ENCODE results near the gene SNTA1.
A peak's percentile ranks its signal among the peaks of the same experiment; 100 is the strongest.

SNTA1 gene

DNA sequence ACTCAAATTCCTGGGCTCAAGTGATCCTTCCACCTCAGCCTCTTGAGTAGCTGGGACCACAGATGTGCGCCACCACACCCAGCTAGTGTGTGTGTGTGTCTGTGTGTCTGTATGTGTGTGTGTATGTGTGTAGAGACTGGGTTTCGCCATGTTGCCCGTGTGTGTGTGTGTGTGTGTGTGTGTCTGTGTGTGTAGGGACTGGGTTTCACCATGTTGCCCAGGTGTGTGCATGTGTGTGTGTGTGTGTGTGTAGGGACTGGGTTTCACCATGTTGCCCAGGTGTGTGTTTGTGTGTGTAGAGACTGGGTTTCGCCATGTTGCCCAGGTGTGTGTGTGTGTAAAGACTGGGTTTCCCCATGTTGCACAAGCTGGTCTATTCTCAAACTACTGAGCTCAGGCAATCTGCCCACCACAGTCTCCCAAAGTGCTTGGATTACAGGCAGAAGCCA is 70.5 kb downstream of the SNTA1 start:
- Histone ChIP-seq H2BK15ac (ENCODE audit: low read depth, poor library complexity, severe bottlenecking) (no peak overlapping the region), H3K18ac (ENCODE audit: low read depth in 1 of 2, low read length in 2 of 2) (peak overlapping the region; percentile 87 to 92), H3K36me3 (ENCODE audit: control insufficient read depth in 1 of 2, insufficient read depth in 2 of 2, low read depth in 1 of 2, low read length in 2 of 2) (peaks cover 10 to 64% of the 10 kb centered on the region in 2 experiments), H2BK5ac (ENCODE audit: low read depth, low read length, poor library complexity, severe bottlenecking) (no peak overlapping the region), H3K4me2 (ENCODE audit: low read length, poor library complexity, severe bottlenecking) (no peak overlapping the region), H3K4ac (ENCODE audit: low read depth in 1 of 2, low read length in 2 of 2) (peak overlapping the region; percentile 9 to 73), H3K9ac (ENCODE audit: low read length) (no peak overlapping the region), H4K91ac (ENCODE audit: low read length) (peak overlapping the region; percentile 99), H3K79me1 (replicated peaks; ENCODE audit: low read length, poor library complexity, severe bottlenecking) (no peaks in the 10 kb centered on the region), H3K23ac (ENCODE audit: low read length in 2 of 2) (peak overlapping the region in 1 of 2 experiments; percentile 93), H3K4me1 (ENCODE audit: control insufficient read depth, insufficient read depth, low read depth, low read length) (peaks cover 13% of the 10 kb centered on the region), H3K27ac (ENCODE audit: low read length, poor library complexity, severe bottlenecking) (no peak overlapping the region), H3K14ac (ENCODE audit: low read length in 2 of 2) (peak overlapping the region in 1 of 2 experiments; percentile 68), H2BK120ac (ENCODE audit: low read depth, low read length) (no peak overlapping the region), H3K4me3 (ENCODE audit: insufficient read depth in 1 of 2, low read depth in 1 of 2, low read length in 2 of 2) (no peak overlapping the region), H2AFZ (ENCODE audit: low read depth, low read length) (no peak overlapping the region), H2BK12ac (ENCODE audit: low read length in 2 of 2) (peak overlapping the region; percentile 88 to 90), H3K27me3 (ENCODE audit: control insufficient read depth in 1 of 2, insufficient read depth in 1 of 2, low read length in 2 of 2) (no peaks in the 10 kb centered on the region), H2AK5ac (ENCODE audit: low read length, severe bottlenecking) (peak overlapping the region; percentile 6), H4K8ac (ENCODE audit: low read length) (peak overlapping the region; percentile 86), H3K9me3 (ENCODE audit: control insufficient read depth, low read length) (no peaks in the 10 kb centered on the region)
- peak; percentile 76 for DNase-seq
- 92% methylated on average over 3 of the region's 4 CpGs for WGBS

DNA sequence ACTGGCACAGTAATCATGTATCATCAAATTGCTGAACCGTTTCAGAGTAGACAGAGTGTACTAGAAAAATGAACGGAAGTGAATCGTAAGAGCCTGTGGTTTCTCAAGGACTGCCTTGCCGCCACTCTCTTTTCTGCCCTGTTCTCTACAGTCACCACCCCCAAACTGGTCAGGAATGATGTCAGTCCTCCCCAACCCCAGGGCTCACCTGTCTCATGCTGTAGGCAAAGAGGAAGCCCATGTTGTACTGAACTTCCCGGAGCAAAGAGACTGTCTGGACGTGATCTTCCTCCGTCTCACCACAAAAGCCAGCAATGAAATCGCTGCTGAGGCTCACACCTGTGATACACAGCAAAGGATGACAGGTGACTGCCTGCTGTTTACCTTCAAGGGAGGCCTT is 73.3 kb downstream of the SNTA1 start:
- 87% methylated on average over 8 of the region's 8 CpGs for WGBS
- Histone ChIP-seq H2BK120ac (ENCODE audit: low read depth, low read length) (no peak overlapping the region), H2AFZ (ENCODE audit: low read depth, low read length) (no peak overlapping the region), H2BK12ac (ENCODE audit: low read length in 2 of 2) (no peak overlapping the region), H3K9me3 (ENCODE audit: control insufficient read depth, low read length) (no peaks in the 10 kb centered on the region), H2BK15ac (ENCODE audit: low read depth, poor library complexity, severe bottlenecking) (no peak overlapping the region), H3K27me3 (ENCODE audit: control insufficient read depth in 1 of 2, insufficient read depth in 1 of 2, low read length in 2 of 2) (no peaks in the 10 kb centered on the region), H2BK5ac (ENCODE audit: low read depth, low read length, poor library complexity, severe bottlenecking) (no peak overlapping the region), H4K8ac (ENCODE audit: low read length) (no peak overlapping the region), H3K9ac (ENCODE audit: low read length) (no peak overlapping the region), H2AK5ac (ENCODE audit: low read length, severe bottlenecking) (no peak overlapping the region), H3K18ac (ENCODE audit: low read depth in 1 of 2, low read length in 2 of 2) (peak overlapping the region in 1 of 2 experiments; percentile 6), H4K91ac (ENCODE audit: low read length) (no peak overlapping the region), H3K23ac (ENCODE audit: low read length in 2 of 2) (no peak overlapping the region), H3K4ac (ENCODE audit: low read depth in 1 of 2, low read length in 2 of 2) (no peak overlapping the region), H3K27ac (ENCODE audit: low read length, poor library complexity, severe bottlenecking) (peak overlapping the region; percentile 2), H3K14ac (ENCODE audit: low read length in 2 of 2) (no peak overlapping the region), H3K79me1 (replicated peaks; ENCODE audit: low read length, poor library complexity, severe bottlenecking) (no peaks in the 10 kb centered on the region), H3K4me3 (ENCODE audit: insufficient read depth in 1 of 2, low read depth in 1 of 2, low read length in 2 of 2) (no peak overlapping the region), H3K4me2 (ENCODE audit: low read length, poor library complexity, severe bottlenecking) (no peak overlapping the region), H3K36me3 (ENCODE audit: control insufficient read depth in 1 of 2, insufficient read depth in 2 of 2, low read depth in 1 of 2, low read length in 2 of 2) (peaks cover 8 to 75% of the 10 kb centered on the region in 2 experiments), H3K4me1 (ENCODE audit: control insufficient read depth, insufficient read depth, low read depth, low read length) (peaks cover 13% of the 10 kb centered on the region)
- DNase-seq, result no peak

DNA sequence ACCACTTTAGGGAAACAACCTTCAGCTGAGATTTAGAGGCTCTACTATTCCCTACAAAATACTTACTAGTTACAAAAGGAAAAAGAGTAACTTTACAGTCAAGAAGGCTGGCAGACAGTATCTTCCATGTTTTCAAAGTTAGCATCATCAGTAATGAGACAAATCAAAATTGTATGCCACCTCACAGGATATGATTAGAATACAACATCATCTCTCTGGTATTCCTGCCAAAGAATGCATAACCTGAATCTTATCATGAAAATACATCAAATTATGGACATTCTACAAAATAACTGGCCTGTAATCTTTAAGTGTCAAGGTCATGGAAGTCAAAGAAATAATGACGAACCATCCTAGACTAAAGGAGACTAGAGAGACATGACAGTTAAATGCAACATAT is 80.7 kb downstream of the SNTA1 start:
- Histone ChIP-seq H4K8ac (ENCODE audit: low read length) (no peak overlapping the region), H3K4ac (ENCODE audit: low read depth in 1 of 2, low read length in 2 of 2) (no peak overlapping the region), H2BK5ac (ENCODE audit: low read depth, low read length, poor library complexity, severe bottlenecking) (no peak overlapping the region), H3K36me3 (ENCODE audit: control insufficient read depth in 1 of 2, insufficient read depth in 2 of 2, low read depth in 1 of 2, low read length in 2 of 2) (peaks cover 23 to 89% of the 10 kb centered on the region in 2 experiments), H3K79me1 (replicated peaks; ENCODE audit: low read length, poor library complexity, severe bottlenecking) (no peaks in the 10 kb centered on the region), H3K4me2 (ENCODE audit: low read length, poor library complexity, severe bottlenecking) (no peak overlapping the region), H3K23ac (ENCODE audit: low read length in 2 of 2) (no peak overlapping the region), H3K14ac (ENCODE audit: low read length in 2 of 2) (no peak overlapping the region), H3K4me1 (ENCODE audit: control insufficient read depth, insufficient read depth, low read depth, low read length) (no peaks in the 10 kb centered on the region), H2BK12ac (ENCODE audit: low read length in 2 of 2) (no peak overlapping the region), H3K18ac (ENCODE audit: low read depth in 1 of 2, low read length in 2 of 2) (no peak overlapping the region), H3K4me3 (ENCODE audit: insufficient read depth in 1 of 2, low read depth in 1 of 2, low read length in 2 of 2) (no peak overlapping the region), H4K91ac (ENCODE audit: low read length) (no peak overlapping the region), H2AFZ (ENCODE audit: low read depth, low read length) (no peak overlapping the region), H2AK5ac (ENCODE audit: low read length, severe bottlenecking) (no peak overlapping the region), H2BK120ac (ENCODE audit: low read depth, low read length) (no peak overlapping the region), H3K9me3 (ENCODE audit: control insufficient read depth, low read length) (no peaks in the 10 kb centered on the region), H3K27ac (ENCODE audit: low read length, poor library complexity, severe bottlenecking) (no peak overlapping the region), H2BK15ac (ENCODE audit: low read depth, poor library complexity, severe bottlenecking) (no peak overlapping the region), H3K9ac (ENCODE audit: low read length) (no peak overlapping the region), H3K27me3 (ENCODE audit: control insufficient read depth in 1 of 2, insufficient read depth in 1 of 2, low read length in 2 of 2) (no peaks in the 10 kb centered on the region)
- WGBS, result no CpG with 5 or more reads among the region's 1 CpG
- DNase-seq, result no peak

DNA sequence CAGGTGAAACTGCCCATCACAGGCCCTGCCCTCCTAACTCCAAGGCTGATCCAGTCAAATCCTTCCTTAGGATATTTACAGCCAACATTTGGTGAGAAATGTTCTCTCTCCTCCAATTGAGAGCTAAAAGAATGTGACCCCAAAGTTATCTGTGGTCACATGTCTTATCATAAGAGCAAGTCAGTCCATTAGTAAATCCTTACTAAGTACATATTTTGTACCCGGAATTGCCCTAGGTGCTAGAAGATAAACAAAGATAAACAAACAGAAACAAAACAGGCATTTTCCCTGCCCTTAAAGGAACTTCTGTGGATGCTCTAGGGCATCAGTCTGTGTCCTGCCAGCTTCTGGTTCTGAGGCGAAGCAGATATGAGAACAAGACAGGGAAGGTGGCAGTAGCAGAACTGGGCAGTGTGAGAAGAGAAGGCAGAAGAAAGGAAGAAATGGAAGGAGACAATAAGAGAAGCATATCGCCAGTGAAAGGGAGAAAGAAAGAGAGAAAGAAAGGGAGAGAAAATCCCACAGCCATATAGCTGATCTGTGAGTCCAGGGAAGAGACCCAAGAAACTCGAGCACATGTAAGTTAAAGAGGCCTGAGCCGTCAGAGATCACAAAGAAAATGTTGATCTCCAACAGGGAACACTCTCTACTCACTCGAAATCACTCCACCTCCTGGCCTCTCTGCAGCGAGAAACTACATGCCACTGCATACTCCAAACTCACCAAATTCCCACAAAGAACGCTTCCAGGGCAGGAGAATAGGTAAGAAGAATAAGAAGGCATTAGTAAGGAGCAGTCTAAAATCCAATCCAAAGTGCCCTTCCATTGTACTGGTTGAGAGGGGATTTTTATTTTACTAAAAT is 83.9 kb downstream of the SNTA1 start:
- Histone ChIP-seq H3K27ac (ENCODE audit: low read length, poor library complexity, severe bottlenecking) (no peak overlapping the region), H3K4me3 (ENCODE audit: insufficient read depth in 1 of 2, low read depth in 1 of 2, low read length in 2 of 2) (no peak overlapping the region), H2BK5ac (ENCODE audit: low read depth, low read length, poor library complexity, severe bottlenecking) (no peak overlapping the region), H3K23ac (ENCODE audit: low read length in 2 of 2) (no peak overlapping the region), H3K27me3 (ENCODE audit: control insufficient read depth in 1 of 2, insufficient read depth in 1 of 2, low read length in 2 of 2) (no peaks in the 10 kb centered on the region), H2AFZ (ENCODE audit: low read depth, low read length) (no peak overlapping the region), H2BK15ac (ENCODE audit: low read depth, poor library complexity, severe bottlenecking) (no peak overlapping the region), H3K14ac (ENCODE audit: low read length in 2 of 2) (no peak overlapping the region), H2BK120ac (ENCODE audit: low read depth, low read length) (no peak overlapping the region), H3K4ac (ENCODE audit: low read depth in 1 of 2, low read length in 2 of 2) (peak overlapping the region in 1 of 2 experiments; percentile 35), H2BK12ac (ENCODE audit: low read length in 2 of 2) (no peak overlapping the region), H4K91ac (ENCODE audit: low read length) (no peak overlapping the region), H3K79me1 (replicated peaks; ENCODE audit: low read length, poor library complexity, severe bottlenecking) (no peaks in the 10 kb centered on the region), H4K8ac (ENCODE audit: low read length) (no peak overlapping the region), H3K4me1 (ENCODE audit: control insufficient read depth, insufficient read depth, low read depth, low read length) (no peaks in the 10 kb centered on the region), H3K9me3 (ENCODE audit: control insufficient read depth, low read length) (no peaks in the 10 kb centered on the region), H2AK5ac (ENCODE audit: low read length, severe bottlenecking) (no peak overlapping the region), H3K9ac (ENCODE audit: low read length) (no peak overlapping the region), H3K4me2 (ENCODE audit: low read length, poor library complexity, severe bottlenecking) (no peak overlapping the region), H3K36me3 (ENCODE audit: control insufficient read depth in 1 of 2, insufficient read depth in 2 of 2, low read depth in 1 of 2, low read length in 2 of 2) (peaks cover 18 to 66% of the 10 kb centered on the region in 2 experiments), H3K18ac (ENCODE audit: low read depth in 1 of 2, low read length in 2 of 2) (no peak overlapping the region)
- 84% methylated on average over 7 of the region's 8 CpGs for WGBS
- DNase-seq, result peak; percentile 20
